GM10266 (cell line): ENCODE results near the gene ORC5.

Experiments
- DNase-seq: peaks from one replicate; pipeline ENCODE4 v3.0.0; 2012; ENCODE audit errors: extremely low spot score
- CTCF ChIP-seq: IDR thresholded peaks from 2 replicates; pipeline ENCODE4 v1.5.1; 2012; ENCODE audit warnings: mild to moderate bottlenecking, low read depth; ENCODE audit not compliant: control insufficient read depth, insufficient read depth; ENCODE audit errors: missing control alignments

ORC5 gene

GRCh38 chr7:104149822-104150221 lies 58.0 kb downstream of the ORC5 start:
- TF ChIP-seq CTCF: no peak
- DNase-seq: no peak

GRCh38 chr7:104142147-104142546 lies 65.7 kb downstream of the ORC5 start:
- DNase-seq: no peak
- no peak for TF ChIP-seq CTCF

- DNase-seq: no peak
- TF ChIP-seq CTCF: no peak
Measured at GRCh38 chr7:104137971-104138370, 69.8 kb downstream of the ORC5 start.

GRCh38 chr7:104137511-104137910 lies 70.3 kb downstream of the ORC5 start:
- no peak for TF ChIP-seq CTCF
- DNase-seq: no peak

GRCh38 chr7:104136981-104137380 lies 70.8 kb downstream of the ORC5 start:
- no peak for DNase-seq
- no peak for TF ChIP-seq CTCF

GRCh38 chr7:104136561-104136960 lies 71.3 kb downstream of the ORC5 start:
- no peak for TF ChIP-seq CTCF
- no peak for DNase-seq

- no peak for DNase-seq
- no peak for TF ChIP-seq CTCF
Measured at GRCh38 chr7:104135760-104136558, 71.9 kb downstream of the ORC5 start.
